Stomach (tissue), 9 donors: ENCODE measurements around the gene FGD6. TPM values are rescaled to one million over a fixed set of nuclear protein-coding genes. Genes with fewer than 3 reads are reported as not detected.

Source experiments
- DNase-seq, 2 donors: peaks; one replicate each; pipeline versions ENCODE4 v3.0.0 to v3.0.0-alpha.2; 2013 to 2019
- H3K27ac ChIP-seq, 5 donors: fragments of 200-600 bp in 4 of 5; sonication (generic) in 4 of 5; one replicate each; pipeline ENCODE4 v1.5.1; 2013 to 2019; ENCODE audit warnings: mild to moderate bottlenecking in 1 of 5, moderate library complexity in 1 of 5
- H3K27me3 ChIP-seq, 3 donors: fragments of 200-600 bp; sonication (generic); one replicate each; pipeline ENCODE4 v1.5.1; 2017 to 2019; ENCODE audit warnings: mixed run types in 1 of 3
- H3K36me3 ChIP-seq, 4 donors: fragments of 200-600 bp; sonication (generic); 1 replicate in 3 of 4; 2 replicates in 1 of 4; pipeline ENCODE4 v1.5.1; 2016 to 2019
- H3K4me1 ChIP-seq, 4 donors: fragments of 200-600 bp; sonication (generic); one replicate each; pipeline ENCODE4 v1.5.1; 2016 to 2019
- H3K4me3 ChIP-seq, 4 donors: fragments of 200-600 bp; sonication (generic) in 3 of 4; one replicate each; pipeline ENCODE4 v1.5.1; 2016 to 2019; ENCODE audit warnings: mild to moderate bottlenecking in 1 of 4
- H3K9me3 ChIP-seq, 4 donors: fragments of 200-600 bp; sonication (generic); one replicate each; pipeline ENCODE4 v1.5.1; 2016 to 2019
- EP300 ChIP-seq: sonication (generic); formaldehyde crosslinking; IDR thresholded peaks from one replicate; pipeline ENCODE4 v1.6.1; 2017; ENCODE audit warnings: antibody characterized with exemption
- POLR2A ChIP-seq, 4 donors: fragments of 450-650 bp; IDR thresholded peaks; one replicate each; pipeline ENCODE4 v1.6.1; 2016; ENCODE audit warnings: antibody characterized with exemption in 4 of 4, control low read depth in 2 of 4, mild to moderate bottlenecking in 1 of 4, moderate library complexity in 1 of 4
- POLR2AphosphoS5 ChIP-seq, 3 donors: sonication (generic); formaldehyde crosslinking; IDR thresholded peaks; one replicate each; pipeline ENCODE4 v1.6.1; 2016; ENCODE audit warnings: antibody characterized with exemption in 3 of 3
- whole genome bisulfite sequencing, 5 donors: extraction: QIAGEN DNeasy Blood & Tissue Kit in 3 of 5; methylation state at CpG; one replicate each; pipeline versions ENCODE4 v1.1.5 to v1.1.7; 2013 to 2018; 5-methylcytosine and 5-hydroxymethylcytosine counted together
- intact Hi-C: fragments of 100-400 bp; cut with DNase I; formaldehyde crosslinking; loops from one replicate; pipeline ENCODE4 v1.15.1; 2023; ENCODE audit warnings: low total_unique reads
- polyA plus RNA-seq, 3 donors: library from polyadenylated mRNA; stranded (reverse); fragments of 200-250 nt; gene quantifications; one replicate each; pipeline ENCODE4 v1.2.3, GENCODE V29; 2013
- total RNA-seq, 5 donors: library from RNA; depleted of rRNA; stranded (reverse); fragments of >200 nt; gene quantifications; one replicate each; pipeline versions ENCODE4 v1.1.0 to v1.2.3, GENCODE V29; 2014 to 2016
- TF ChIP-seq, protein P1 (sequence below), 7 experiments: fragments of 450-650 bp in 4 of 7; fragments of 200-600 bp in 3 of 7; sonication (generic) in 3 of 7; IDR thresholded peaks; one replicate each; pipeline ENCODE4 v1.5.1; 2016 to 2019; ENCODE audit warnings: antibody characterized with exemption in 7 of 7, control low read depth in 2 of 7, mild to moderate bottlenecking in 1 of 7
- donor health status: healthy with polysubstance abuse.
- donor health status: Bipolar disorder and iron deficiency.
- donor health status: healthy.

The FGD6 gene
- total and polyA plus RNA-seq, 8 donors: 0.92 to 16.3 (median 5.7) TPM

DNA sequence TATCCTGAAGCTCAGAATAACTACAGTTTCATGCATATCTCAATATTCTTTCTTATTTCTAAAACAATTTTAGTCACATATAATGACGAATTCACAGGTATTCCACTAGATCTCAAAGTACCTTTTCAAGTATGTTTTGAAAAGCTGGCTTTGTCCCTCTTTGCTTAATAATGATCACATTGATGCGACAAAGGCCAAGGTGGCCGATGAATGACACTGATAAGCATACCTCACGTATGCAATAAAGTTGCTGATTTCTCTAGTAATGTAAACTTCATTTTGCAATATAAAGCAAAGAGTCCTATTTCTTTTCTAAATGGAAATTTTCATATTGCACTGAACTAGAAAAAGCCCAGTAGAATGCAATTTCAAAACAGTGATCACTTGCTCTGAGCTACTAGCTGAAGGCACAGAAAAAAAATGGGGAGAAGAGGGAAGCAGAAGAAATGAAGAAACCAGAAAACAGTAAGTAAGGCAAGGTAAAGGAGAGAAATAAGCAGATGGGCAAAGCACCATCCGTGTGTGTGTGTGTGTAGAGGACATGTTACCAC lies 29.3 kb downstream of the FGD6 start:
- no peaks in the 10 kb centered on the region for H3K36me3 ChIP-seq
- H3K9me3 ChIP-seq: no peaks in the 10 kb centered on the region
- DNase-seq: no peak
- peaks cover 0 to 10% (median 0%) of the 10 kb centered on the region in 4 donors for H3K4me1 ChIP-seq
- no peak overlapping the region for H3K4me3 ChIP-seq
- TF ChIP-seq, protein P1, sequence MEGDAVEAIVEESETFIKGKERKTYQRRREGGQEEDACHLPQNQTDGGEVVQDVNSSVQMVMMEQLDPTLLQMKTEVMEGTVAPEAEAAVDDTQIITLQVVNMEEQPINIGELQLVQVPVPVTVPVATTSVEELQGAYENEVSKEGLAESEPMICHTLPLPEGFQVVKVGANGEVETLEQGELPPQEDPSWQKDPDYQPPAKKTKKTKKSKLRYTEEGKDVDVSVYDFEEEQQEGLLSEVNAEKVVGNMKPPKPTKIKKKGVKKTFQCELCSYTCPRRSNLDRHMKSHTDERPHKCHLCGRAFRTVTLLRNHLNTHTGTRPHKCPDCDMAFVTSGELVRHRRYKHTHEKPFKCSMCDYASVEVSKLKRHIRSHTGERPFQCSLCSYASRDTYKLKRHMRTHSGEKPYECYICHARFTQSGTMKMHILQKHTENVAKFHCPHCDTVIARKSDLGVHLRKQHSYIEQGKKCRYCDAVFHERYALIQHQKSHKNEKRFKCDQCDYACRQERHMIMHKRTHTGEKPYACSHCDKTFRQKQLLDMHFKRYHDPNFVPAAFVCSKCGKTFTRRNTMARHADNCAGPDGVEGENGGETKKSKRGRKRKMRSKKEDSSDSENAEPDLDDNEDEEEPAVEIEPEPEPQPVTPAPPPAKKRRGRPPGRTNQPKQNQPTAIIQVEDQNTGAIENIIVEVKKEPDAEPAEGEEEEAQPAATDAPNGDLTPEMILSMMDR (IDR thresholded peaks at IDR 0.05): no peak
- no peak for TF ChIP-seq POLR2AphosphoS5 (IDR thresholded peaks at IDR 0.05)
- no peak for TF ChIP-seq EP300
- no peak for TF ChIP-seq POLR2A (IDR thresholded peaks at IDR 0.05)
- no peaks in the 10 kb centered on the region for H3K27me3 ChIP-seq
- 73 to 87% (median 81%) methylated on average over 5 of the region's 5 CpGs for WGBS, 5 donors
- no peak overlapping the region for H3K27ac ChIP-seq
- intact Hi-C loops: no loop called here

DNA sequence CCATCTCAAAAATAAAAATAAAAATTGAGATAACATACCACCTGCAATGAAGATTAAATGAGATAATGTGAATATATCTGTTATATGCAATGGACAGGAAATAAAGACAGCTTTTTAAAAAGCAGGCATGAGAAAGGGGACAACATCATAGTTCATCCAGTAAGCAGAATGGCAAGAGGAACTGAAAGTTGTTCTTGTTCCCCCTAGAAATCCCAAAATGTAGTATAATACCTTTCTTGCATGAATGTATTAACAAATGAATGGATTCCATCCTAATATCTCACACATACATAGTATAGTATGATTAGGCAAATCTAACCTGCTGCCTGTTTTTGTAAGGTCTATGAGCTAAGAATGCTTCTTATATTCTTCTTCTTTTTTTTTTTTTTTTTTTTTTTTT lies 31.4 kb downstream of the FGD6 start:
- H3K36me3 ChIP-seq: no peaks in the 10 kb centered on the region
- no peak overlapping the region for H3K27ac ChIP-seq

DNA sequence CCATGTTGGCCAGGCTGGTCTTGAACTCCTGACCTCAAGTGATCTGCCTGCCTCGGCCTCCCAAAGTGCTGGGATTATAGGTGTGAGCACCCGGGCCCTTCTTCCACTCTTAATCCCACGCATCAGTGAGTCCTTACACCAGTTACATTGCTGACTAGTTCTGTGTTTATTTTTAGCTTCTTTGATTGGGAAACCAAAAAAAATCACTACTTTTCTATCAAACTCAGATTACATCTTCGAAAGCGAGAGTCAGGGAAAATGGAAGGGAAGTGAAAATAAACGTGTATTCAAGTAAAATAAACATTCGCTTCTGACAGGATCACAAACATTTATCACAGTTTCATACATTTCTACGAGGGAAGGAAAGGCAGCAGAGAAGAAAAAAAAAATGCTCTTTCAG lies 32.2 kb downstream of the FGD6 start:
- DNase-seq: no peak
- Histone ChIP-seq H3K4me3 (no peak overlapping the region), H3K27ac (no peak overlapping the region), H3K36me3 (no peaks in the 10 kb centered on the region), H3K9me3 (no peaks in the 10 kb centered on the region), H3K4me1 (no peaks in the 10 kb centered on the region), H3K27me3 (no peaks in the 10 kb centered on the region)
- no peak for TF ChIP-seq POLR2A (IDR thresholded peaks at IDR 0.05)
- TF ChIP-seq EP300: no peak
- TF ChIP-seq, protein P1 (IDR thresholded peaks at IDR 0.05): no peak
- TF ChIP-seq POLR2AphosphoS5 (IDR thresholded peaks at IDR 0.05): no peak
- intact Hi-C loops: no loop called here
- 75 to 86% (median 80%) methylated on average over 8 of the region's 8 CpGs for WGBS, 5 donors

More for the DNA sequence above, 31.4 kb downstream of the FGD6 start:
- TF ChIP-seq EP300: no peak
- TF ChIP-seq POLR2A (IDR thresholded peaks at IDR 0.05): no peak
- no peak for TF ChIP-seq POLR2AphosphoS5 (IDR thresholded peaks at IDR 0.05)
- TF ChIP-seq, protein P1 (IDR thresholded peaks at IDR 0.05): no peak
- no peaks in the 10 kb centered on the region for H3K27me3 ChIP-seq
- H3K4me3 ChIP-seq: no peak overlapping the region
- no peaks in the 10 kb centered on the region for H3K4me1 ChIP-seq
- intact Hi-C loops: no loop called here
- DNase-seq: no peak
- H3K9me3 ChIP-seq: no peaks in the 10 kb centered on the region

DNA sequence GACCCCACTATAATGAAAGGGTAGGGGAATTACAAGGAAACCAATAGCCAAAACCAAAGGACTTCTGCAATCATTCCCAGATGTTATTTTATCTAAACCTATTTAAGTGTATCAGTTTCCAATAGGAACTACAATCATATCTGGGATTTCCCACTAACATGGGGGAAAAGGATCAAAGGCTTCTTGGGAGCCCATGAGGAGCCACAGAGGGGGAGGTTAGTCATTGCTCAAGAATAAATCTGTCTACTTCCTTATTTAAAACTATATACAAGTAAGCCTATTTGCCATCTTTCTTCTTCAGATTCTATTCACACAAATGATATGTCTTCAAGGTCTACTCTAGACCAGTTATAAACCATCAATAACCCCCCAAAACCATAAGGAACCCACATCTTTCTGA lies 33.1 kb downstream of the FGD6 start:
- Histone ChIP-seq H3K4me1 (no peaks in the 10 kb centered on the region), H3K27me3 (no peaks in the 10 kb centered on the region), H3K27ac (no peak overlapping the region), H3K9me3 (no peaks in the 10 kb centered on the region), H3K4me3 (no peak overlapping the region), H3K36me3 (no peaks in the 10 kb centered on the region)
- no peak for TF ChIP-seq EP300
- no peak for TF ChIP-seq POLR2AphosphoS5 (IDR thresholded peaks at IDR 0.05)
- TF ChIP-seq, protein P1 (IDR thresholded peaks at IDR 0.05): no peak
- TF ChIP-seq POLR2A (IDR thresholded peaks at IDR 0.05): no peak
- intact Hi-C loops: no loop called here
- no peak for DNase-seq
